Measurements from ENCODE around the gene NDUFAF8. TPM values are rescaled to one million over a fixed set of nuclear protein-coding genes. Genes with fewer than 3 reads are reported as not detected.

NDUFAF8 gene
- total RNA-seq, 1 experiment from 2014 or later = 34.7 TPM

DNA sequence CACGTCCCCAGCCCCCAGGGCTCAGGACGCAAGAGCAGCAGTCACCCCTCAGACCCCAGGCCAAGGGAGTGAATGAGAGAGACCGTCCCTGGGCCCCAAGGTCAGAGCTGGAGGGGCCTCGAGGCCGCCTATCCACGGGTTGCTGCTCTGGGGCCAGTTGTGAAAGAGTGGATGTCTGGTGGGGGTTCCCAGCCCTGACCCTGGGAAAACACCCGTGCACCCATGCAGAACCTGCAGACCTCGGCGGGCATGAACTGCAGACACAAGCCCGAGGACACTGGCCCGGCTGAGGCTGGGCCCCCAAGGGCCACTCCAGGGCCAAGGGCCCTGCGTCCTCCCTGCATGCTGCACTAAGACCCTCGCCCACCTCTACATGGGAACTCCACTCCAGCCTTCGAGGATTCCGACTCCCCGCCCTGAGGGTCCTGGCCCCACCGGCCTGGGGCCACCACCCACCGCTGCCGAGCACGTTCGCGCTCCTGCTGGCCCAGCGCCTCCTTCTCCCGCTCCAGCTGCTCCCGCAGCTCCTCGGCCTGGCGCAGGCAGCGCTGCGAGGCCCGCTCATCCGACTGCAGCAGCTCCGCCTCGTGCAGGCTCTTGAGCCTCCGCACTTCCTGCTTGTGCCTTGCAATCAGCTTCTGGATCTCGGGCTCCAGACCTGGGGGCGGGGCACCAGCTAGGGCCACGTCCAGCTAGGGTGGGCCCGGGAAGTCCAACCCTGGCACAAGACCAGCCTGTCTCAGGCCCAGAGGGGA is 45.5 kb upstream of the NDUFAF8 start:
- H4K20me1 ChIP-seq (ENCODE audit: insufficient read depth, low read depth, low read length) = no peaks in the 10 kb centered on the region
- no peak overlapping the region for H2AFZ ChIP-seq (ENCODE audit: low read length)
- H3K27me3 ChIP-seq (ENCODE audit: low read length) = no peaks in the 10 kb centered on the region
- no peak for DNase-seq
- no peaks in the 10 kb centered on the region for H3K9me3 ChIP-seq (ENCODE audit: low read length)
- H3K9me2 ChIP-seq (replicated peaks; ENCODE audit: insufficient read depth, low read length) = no peaks in the 10 kb centered on the region
- H3K9ac ChIP-seq (ENCODE audit: low read length) = no peak overlapping the region
- H3K36me3 ChIP-seq (ENCODE audit: insufficient read depth, low read length) = no peaks in the 10 kb centered on the region
- no peak overlapping the region for H3K4me2 ChIP-seq (ENCODE audit: low read depth, low read length, poor library complexity, severe bottlenecking)
- no peaks in the 10 kb centered on the region for H3K4me1 ChIP-seq (ENCODE audit: low read length)
- H3K79me2 ChIP-seq (ENCODE audit: low read length) = no peaks in the 10 kb centered on the region
- no peak overlapping the region for H3K4me3 ChIP-seq (ENCODE audit: low read length)
- no peak overlapping the region for H3K27ac ChIP-seq (ENCODE audit: low read length)

DNA sequence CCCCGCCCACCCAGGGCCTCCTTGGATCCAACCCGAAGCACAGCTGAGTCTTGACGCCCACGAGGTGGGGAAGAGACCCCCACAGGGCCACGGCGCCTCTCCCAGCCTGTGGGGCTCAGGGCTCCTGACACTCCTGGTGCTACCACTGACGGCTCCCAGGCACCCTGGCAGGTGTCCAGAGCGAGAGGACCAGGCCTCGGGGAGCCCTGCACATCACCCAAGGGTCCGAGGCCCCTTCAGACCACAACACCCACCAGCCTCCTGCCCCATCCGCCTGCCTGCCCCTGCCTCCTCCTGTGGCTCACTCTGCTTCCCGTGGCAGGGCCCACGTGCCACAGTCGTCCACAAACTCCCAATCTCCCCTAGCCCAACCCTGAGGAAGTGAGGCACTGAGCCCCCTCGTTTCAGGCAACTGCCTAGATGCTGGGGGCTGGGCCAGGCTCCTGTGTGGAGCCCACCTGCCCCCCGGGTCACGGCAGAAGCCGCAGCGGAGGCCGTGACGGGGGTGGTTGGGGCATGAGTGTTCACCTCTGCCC is 44.8 kb upstream of the NDUFAF8 start:
- no peak for DNase-seq
- Histone ChIP-seq H3K4me2 (ENCODE audit: low read depth, low read length, poor library complexity, severe bottlenecking) (no peak overlapping the region), H3K9ac (ENCODE audit: low read length) (no peak overlapping the region), H2AFZ (ENCODE audit: low read length) (no peak overlapping the region), H3K27me3 (ENCODE audit: low read length) (no peaks in the 10 kb centered on the region), H3K79me2 (ENCODE audit: low read length) (no peaks in the 10 kb centered on the region), H3K9me3 (ENCODE audit: low read length) (no peaks in the 10 kb centered on the region), H3K27ac (ENCODE audit: low read length) (no peak overlapping the region), H3K4me3 (ENCODE audit: low read length) (no peak overlapping the region), H3K4me1 (ENCODE audit: low read length) (no peaks in the 10 kb centered on the region), H4K20me1 (ENCODE audit: insufficient read depth, low read depth, low read length) (no peaks in the 10 kb centered on the region), H3K36me3 (ENCODE audit: insufficient read depth, low read length) (no peaks in the 10 kb centered on the region), H3K9me2 (replicated peaks; ENCODE audit: insufficient read depth, low read length) (no peaks in the 10 kb centered on the region)

GRCh38 chr17:81194941-81195901 is 43.9 kb upstream of the NDUFAF8 start:
- H3K4me1 ChIP-seq (ENCODE audit: low read length) = no peaks in the 10 kb centered on the region
- no peaks in the 10 kb centered on the region for H3K36me3 ChIP-seq (ENCODE audit: insufficient read depth, low read length)
- no peak overlapping the region for H3K4me3 ChIP-seq (ENCODE audit: low read length)
- H4K20me1 ChIP-seq (ENCODE audit: insufficient read depth, low read depth, low read length) = no peaks in the 10 kb centered on the region
- no peaks in the 10 kb centered on the region for H3K9me2 ChIP-seq (replicated peaks; ENCODE audit: insufficient read depth, low read length)
- H3K4me2 ChIP-seq (ENCODE audit: low read depth, low read length, poor library complexity, severe bottlenecking) = no peak overlapping the region
- H3K9ac ChIP-seq (ENCODE audit: low read length) = no peak overlapping the region
- no peak overlapping the region for H3K27ac ChIP-seq (ENCODE audit: low read length)
- no peaks in the 10 kb centered on the region for H3K79me2 ChIP-seq (ENCODE audit: low read length)
- no peak overlapping the region for H2AFZ ChIP-seq (ENCODE audit: low read length)
- no peak for DNase-seq
- H3K9me3 ChIP-seq (ENCODE audit: low read length) = no peaks in the 10 kb centered on the region
- no peaks in the 10 kb centered on the region for H3K27me3 ChIP-seq (ENCODE audit: low read length)

DNA sequence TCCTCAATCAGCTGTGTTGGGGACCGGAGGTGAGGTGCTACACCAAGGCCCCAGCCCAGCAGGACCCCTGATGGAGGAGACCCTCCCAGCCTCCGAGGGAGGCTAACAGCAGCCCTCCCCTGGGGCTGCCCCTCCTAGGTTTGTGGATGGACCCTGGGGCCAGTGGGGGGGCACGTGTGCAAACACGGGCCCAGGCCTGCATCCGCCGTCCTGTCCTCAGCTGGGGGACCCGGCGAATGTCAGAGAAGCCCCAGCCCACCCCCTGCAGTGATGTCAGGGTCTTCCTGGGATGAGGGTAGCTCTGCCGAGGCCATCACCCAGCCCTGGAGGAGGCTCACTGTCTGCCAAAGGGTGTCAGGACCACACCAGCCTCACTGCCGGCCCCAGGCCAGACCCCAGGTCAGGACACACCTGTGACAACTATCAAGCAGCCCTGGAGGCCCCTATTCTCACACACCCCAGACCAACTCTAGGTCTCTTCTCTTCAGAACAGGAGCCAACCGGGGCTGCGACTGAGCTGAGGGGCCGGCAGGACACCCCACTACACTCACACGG is 43.1 kb upstream of the NDUFAF8 start:
- no peak for DNase-seq
- no peak overlapping the region for H3K27ac ChIP-seq (ENCODE audit: low read length)
- H3K27me3 ChIP-seq (ENCODE audit: low read length) = no peaks in the 10 kb centered on the region
- peaks cover under 1% of the 10 kb centered on the region for H3K4me1 ChIP-seq (ENCODE audit: low read length)
- H3K4me2 ChIP-seq (ENCODE audit: low read depth, low read length, poor library complexity, severe bottlenecking) = no peak overlapping the region
- H4K20me1 ChIP-seq (ENCODE audit: insufficient read depth, low read depth, low read length) = 0 out of 2 replicates have a peak, but pooled peaks cover under 1% of the 10 kb centered on the region
- no peaks in the 10 kb centered on the region for H3K9me3 ChIP-seq (ENCODE audit: low read length)
- no peaks in the 10 kb centered on the region for H3K36me3 ChIP-seq (ENCODE audit: insufficient read depth, low read length)
- H3K79me2 ChIP-seq (ENCODE audit: low read length) = no peaks in the 10 kb centered on the region
- no peak overlapping the region for H3K4me3 ChIP-seq (ENCODE audit: low read length)
- no peaks in the 10 kb centered on the region for H3K9me2 ChIP-seq (replicated peaks; ENCODE audit: insufficient read depth, low read length)
- no peak overlapping the region for H2AFZ ChIP-seq (ENCODE audit: low read length)
- H3K9ac ChIP-seq (ENCODE audit: low read length) = no peak overlapping the region

GRCh38 chr17:81196505-81197408 is 42.4 kb upstream of the NDUFAF8 start:
- DNase-seq = no peak
- H3K27me3 ChIP-seq (ENCODE audit: low read length) = no peaks in the 10 kb centered on the region
- H3K36me3 ChIP-seq (ENCODE audit: insufficient read depth, low read length) = no peaks in the 10 kb centered on the region
- no peak overlapping the region for H3K4me3 ChIP-seq (ENCODE audit: low read length)
- H4K20me1 ChIP-seq (ENCODE audit: insufficient read depth, low read depth, low read length) = 0 out of 2 replicates have a peak, but pooled peaks cover 2% of the 10 kb centered on the region
- H3K9ac ChIP-seq (ENCODE audit: low read length) = no peak overlapping the region
- no peaks in the 10 kb centered on the region for H3K9me3 ChIP-seq (ENCODE audit: low read length)
- no peak overlapping the region for H3K4me2 ChIP-seq (ENCODE audit: low read depth, low read length, poor library complexity, severe bottlenecking)
- no peaks in the 10 kb centered on the region for H3K9me2 ChIP-seq (replicated peaks; ENCODE audit: insufficient read depth, low read length)
- no peak overlapping the region for H2AFZ ChIP-seq (ENCODE audit: low read length)
- no peaks in the 10 kb centered on the region for H3K79me2 ChIP-seq (ENCODE audit: low read length)
- H3K27ac ChIP-seq (ENCODE audit: low read length) = no peak overlapping the region
- peaks cover 6% of the 10 kb centered on the region for H3K4me1 ChIP-seq (ENCODE audit: low read length)

DNA sequence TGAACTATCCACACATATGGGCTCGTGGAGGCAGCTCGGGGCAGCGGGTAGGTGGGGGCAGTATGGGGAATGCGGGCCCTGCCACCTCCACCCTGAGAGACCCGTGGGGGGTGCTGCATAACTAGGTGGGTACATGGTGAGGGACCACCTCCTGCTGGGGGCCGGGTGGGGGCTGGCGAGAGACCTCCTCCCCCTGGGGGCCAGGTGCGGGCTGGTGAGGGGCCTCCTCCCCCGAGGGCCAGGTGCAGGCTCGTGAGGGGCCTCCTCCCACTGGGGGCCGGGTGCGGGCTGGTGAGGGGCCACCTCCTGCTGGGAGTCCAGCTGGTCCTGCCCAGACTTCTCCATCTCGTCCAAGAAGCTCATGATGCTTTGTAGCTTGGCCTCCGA is 41.7 kb upstream of the NDUFAF8 start:
- Histone ChIP-seq H3K4me3 (ENCODE audit: low read length) (no peak overlapping the region), H3K27ac (ENCODE audit: low read length) (no peak overlapping the region), H3K4me1 (ENCODE audit: low read length) (peaks cover 6% of the 10 kb centered on the region), H3K36me3 (ENCODE audit: insufficient read depth, low read length) (no peaks in the 10 kb centered on the region), H3K9me3 (ENCODE audit: low read length) (no peaks in the 10 kb centered on the region), H3K9ac (ENCODE audit: low read length) (no peak overlapping the region), H3K79me2 (ENCODE audit: low read length) (no peaks in the 10 kb centered on the region), H4K20me1 (ENCODE audit: insufficient read depth, low read depth, low read length) (0 out of 2 replicates have a peak, but pooled peaks cover 2% of the 10 kb centered on the region), H2AFZ (ENCODE audit: low read length) (no peak overlapping the region), H3K27me3 (ENCODE audit: low read length) (no peaks in the 10 kb centered on the region), H3K4me2 (ENCODE audit: low read depth, low read length, poor library complexity, severe bottlenecking) (no peak overlapping the region), H3K9me2 (replicated peaks; ENCODE audit: insufficient read depth, low read length) (no peaks in the 10 kb centered on the region)
- DNase-seq = no peak

GRCh38 chr17:81197831-81198490 is 41.2 kb upstream of the NDUFAF8 start:
- Histone ChIP-seq H3K9ac (ENCODE audit: low read length) (no peak overlapping the region), H3K36me3 (ENCODE audit: insufficient read depth, low read length) (no peaks in the 10 kb centered on the region), H3K4me1 (ENCODE audit: low read length) (peaks cover 6% of the 10 kb centered on the region), H3K4me2 (ENCODE audit: low read depth, low read length, poor library complexity, severe bottlenecking) (no peak overlapping the region), H4K20me1 (ENCODE audit: insufficient read depth, low read depth, low read length) (0 out of 2 replicates have a peak, but pooled peaks cover 2% of the 10 kb centered on the region), H3K79me2 (ENCODE audit: low read length) (no peaks in the 10 kb centered on the region), H3K4me3 (ENCODE audit: low read length) (no peak overlapping the region), H3K9me3 (ENCODE audit: low read length) (no peaks in the 10 kb centered on the region), H3K27ac (ENCODE audit: low read length) (no peak overlapping the region), H3K27me3 (ENCODE audit: low read length) (no peaks in the 10 kb centered on the region), H2AFZ (ENCODE audit: low read length) (no peak overlapping the region), H3K9me2 (replicated peaks; ENCODE audit: insufficient read depth, low read length) (no peaks in the 10 kb centered on the region)
- no peak for DNase-seq

Data from Karpas-422 (cell line).